Endodermal cell (in vitro differentiated cells): Measurements from ENCODE around the gene RAPH1. TPM values are rescaled to one million over a fixed set of nuclear protein-coding genes. Genes with fewer than 3 reads are reported as not detected.
A peak's percentile ranks its signal among the peaks of the same experiment; 100 is the strongest.

ENCODE experiments used
- DNase-seq: peaks from one replicate; pipeline ENCODE4 v3.0.0-alpha.2; 2017
- H3K27ac ChIP-seq: 2 replicates; pipeline ENCODE4 v1.5.1; 2013; ENCODE audit warnings: mild to moderate bottlenecking, low read depth, low read length, moderate library complexity
- H3K27me3 ChIP-seq: 2 replicates; pipeline ENCODE4 v1.6.1; 2013; ENCODE audit warnings: mild to moderate bottlenecking, low read length, moderate library complexity; ENCODE audit not compliant: insufficient read depth, control insufficient read depth, poor library complexity, severe bottlenecking
- H3K36me3 ChIP-seq: 2 replicates; pipeline ENCODE4 v1.7.0; 2013; ENCODE audit warnings: mild to moderate bottlenecking, low read length, moderate library complexity; ENCODE audit not compliant: control insufficient read depth, insufficient read depth
- H3K4me1 ChIP-seq: one replicate; pipeline ENCODE4 v1.7.0; 2013; ENCODE audit warnings: low read length; ENCODE audit not compliant: control insufficient read depth, insufficient read depth
- H3K4me3 ChIP-seq: 2 replicates; pipeline ENCODE4 v1.5.1; 2013; ENCODE audit warnings: mild to moderate bottlenecking, low read length, moderate library complexity
- H3K9ac ChIP-seq: 2 replicates; pipeline ENCODE4 v1.6.1; 2013; ENCODE audit warnings: mild to moderate bottlenecking, low read length, moderate library complexity; ENCODE audit not compliant: poor library complexity, severe bottlenecking; ENCODE audit errors: extremely low read depth
- H3K9me3 ChIP-seq: 2 replicates; pipeline ENCODE4 v1.6.1; 2013; ENCODE audit warnings: mild to moderate bottlenecking, low read length, moderate library complexity; ENCODE audit not compliant: control insufficient read depth
- H3K27ac Mint-ChIP-seq: 2 replicates; pipeline ENCODE4 v1.8.0; 2020; ENCODE audit warnings: mixed read lengths
- H3K27me3 Mint-ChIP-seq: 2 replicates; pipeline ENCODE4 v1.8.0; 2021; ENCODE audit warnings: mild to moderate bottlenecking, mixed read lengths; ENCODE audit not compliant: insufficient read depth
- H3K36me3 Mint-ChIP-seq: 2 replicates; pipeline ENCODE4 v1.8.0; 2020; ENCODE audit warnings: low read depth, mixed read lengths
- H3K4me1 Mint-ChIP-seq: 2 replicates; pipeline ENCODE4 v1.8.0; 2020; ENCODE audit warnings: mixed read lengths
- H3K4me3 Mint-ChIP-seq: 2 replicates; pipeline ENCODE4 v1.8.0; 2020; ENCODE audit warnings: mild to moderate bottlenecking, moderate library complexity, mixed read lengths
- H3K9me3 Mint-ChIP-seq: 2 replicates; pipeline ENCODE4 v1.8.0; 2020; ENCODE audit warnings: mild to moderate bottlenecking, mixed read lengths
- WGBS, 2 experiments: methylation state at CpG; one replicate each; pipeline versions ENCODE4 v1.1.5 to v1.1.7; 2013; ENCODE audit warnings: missing lambda C conversion rate in 2 of 2, mixed read lengths in 1 of 2; ENCODE audit not compliant: insufficient coverage in 1 of 2, insufficient read length in 1 of 2; 5-methylcytosine and 5-hydroxymethylcytosine counted together
- total RNA-seq, 2 donors: library from RNA; stranded (reverse); fragmentation: NEBNext Ultra II Directional in 1 of 2; extraction: Animal tissue kit (Norgen Biotek cat#: 25700) in 1 of 2; gene quantifications; 2 replicates in 1 of 2; 3 replicates in 1 of 2; pipeline ENCODE4 v1.2.1, GENCODE V29; 2021
- TF ChIP-seq, protein P1 (sequence below): fragments of 200-600 bp; sonication (generic); conservative IDR thresholded peaks from 2 replicates; pipeline ENCODE4 v1.5.0; 2021; ENCODE audit warnings: antibody characterized with exemption, mild to moderate bottlenecking

RAPH1 gene
- total RNA-seq, 2 donors from 2014 or later, result 23.5 to 24.6 TPM

DNA sequence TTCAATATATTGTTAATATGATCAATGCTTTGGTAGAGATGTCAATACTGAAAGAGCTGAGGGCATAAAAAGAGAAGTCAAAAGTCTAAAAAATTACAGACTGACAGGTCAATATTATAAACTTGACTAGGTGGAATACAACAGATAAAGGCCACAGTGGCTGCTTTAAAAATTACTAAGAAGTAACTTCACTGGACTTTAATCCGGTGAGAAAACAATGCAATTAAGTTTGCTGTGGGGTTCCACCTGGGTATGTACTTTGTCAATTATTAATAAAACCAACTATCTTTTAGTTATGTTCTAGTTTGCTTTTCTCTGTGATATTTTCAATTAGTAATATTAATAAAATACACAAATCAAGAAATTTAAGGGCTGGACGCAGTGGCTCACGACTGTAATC, 44.7 kb downstream of the RAPH1 start:
- no peaks in the 10 kb centered on the region for H3K4me1 Mint-ChIP-seq
- Histone ChIP-seq H3K9me3 (no peaks in the 10 kb centered on the region), H3K9ac (no peak overlapping the region), H3K27me3 (no peaks in the 10 kb centered on the region), H3K4me1 (no peaks in the 10 kb centered on the region), H3K4me3 (no peak overlapping the region), H3K36me3 (peaks cover 46% of the 10 kb centered on the region), H3K27ac (no peak overlapping the region)
- peaks cover 42% of the 10 kb centered on the region for H3K36me3 Mint-ChIP-seq
- TF ChIP-seq, protein P1, sequence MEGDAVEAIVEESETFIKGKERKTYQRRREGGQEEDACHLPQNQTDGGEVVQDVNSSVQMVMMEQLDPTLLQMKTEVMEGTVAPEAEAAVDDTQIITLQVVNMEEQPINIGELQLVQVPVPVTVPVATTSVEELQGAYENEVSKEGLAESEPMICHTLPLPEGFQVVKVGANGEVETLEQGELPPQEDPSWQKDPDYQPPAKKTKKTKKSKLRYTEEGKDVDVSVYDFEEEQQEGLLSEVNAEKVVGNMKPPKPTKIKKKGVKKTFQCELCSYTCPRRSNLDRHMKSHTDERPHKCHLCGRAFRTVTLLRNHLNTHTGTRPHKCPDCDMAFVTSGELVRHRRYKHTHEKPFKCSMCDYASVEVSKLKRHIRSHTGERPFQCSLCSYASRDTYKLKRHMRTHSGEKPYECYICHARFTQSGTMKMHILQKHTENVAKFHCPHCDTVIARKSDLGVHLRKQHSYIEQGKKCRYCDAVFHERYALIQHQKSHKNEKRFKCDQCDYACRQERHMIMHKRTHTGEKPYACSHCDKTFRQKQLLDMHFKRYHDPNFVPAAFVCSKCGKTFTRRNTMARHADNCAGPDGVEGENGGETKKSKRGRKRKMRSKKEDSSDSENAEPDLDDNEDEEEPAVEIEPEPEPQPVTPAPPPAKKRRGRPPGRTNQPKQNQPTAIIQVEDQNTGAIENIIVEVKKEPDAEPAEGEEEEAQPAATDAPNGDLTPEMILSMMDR, result no peak
- H3K9me3 Mint-ChIP-seq, result no peaks in the 10 kb centered on the region
- DNase-seq, result no peak
- no peaks in the 10 kb centered on the region for H3K27me3 Mint-ChIP-seq
- H3K4me3 Mint-ChIP-seq, result no peak overlapping the region
- no peak overlapping the region for H3K27ac Mint-ChIP-seq
- 87% methylated on average over 3 of the region's 3 CpGs; no CpG with 5 or more reads in 1 of the 2 experiments for WGBS, 2 experiments

- H3K27ac Mint-ChIP-seq, result no peak overlapping the region
- H3K4me1 Mint-ChIP-seq, result peaks cover 2% of the 10 kb centered on the region
- H3K27me3 ChIP-seq, result no peaks in the 10 kb centered on the region
- no peak overlapping the region for H3K9ac ChIP-seq
- WGBS, 2 experiments, result 92 to 96% methylated on average over 3 to 6 of the region's 6 CpGs
- H3K4me1 ChIP-seq, result no peaks in the 10 kb centered on the region
- TF ChIP-seq, protein P1, result no peak
- no peaks in the 10 kb centered on the region for H3K27me3 Mint-ChIP-seq
- peaks cover 37% of the 10 kb centered on the region for H3K36me3 Mint-ChIP-seq
- no peak overlapping the region for H3K4me3 ChIP-seq
- peaks cover 42% of the 10 kb centered on the region for H3K36me3 ChIP-seq
- H3K27ac ChIP-seq, result no peak overlapping the region
- no peaks in the 10 kb centered on the region for H3K9me3 Mint-ChIP-seq
- H3K9me3 ChIP-seq, result no peaks in the 10 kb centered on the region
- H3K4me3 Mint-ChIP-seq, result no peak overlapping the region
- no peak for DNase-seq
These were observed 45.6 kb downstream of the RAPH1 start for GRCh38 chr2:203489531-203489930.

- no peaks in the 10 kb centered on the region for H3K9me3 Mint-ChIP-seq
- H3K4me1 Mint-ChIP-seq, result peaks cover 5% of the 10 kb centered on the region
- TF ChIP-seq, protein P1, result peak; percentile 82
- H3K27ac Mint-ChIP-seq, result peak overlapping the region; percentile 72
- H3K27me3 Mint-ChIP-seq, result no peaks in the 10 kb centered on the region
- Histone ChIP-seq H3K4me3 (no peak overlapping the region), H3K27ac (peak overlapping the region; percentile 10), H3K9me3 (no peaks in the 10 kb centered on the region), H3K9ac (no peak overlapping the region), H3K36me3 (peaks cover 18% of the 10 kb centered on the region), H3K27me3 (no peaks in the 10 kb centered on the region), H3K4me1 (no peaks in the 10 kb centered on the region)
- DNase-seq, result peak; percentile 70
- 80 to 84% methylated on average over 7 to 8 of the region's 8 CpGs for WGBS, 2 experiments
- H3K36me3 Mint-ChIP-seq, result peaks cover 13% of the 10 kb centered on the region
- H3K4me3 Mint-ChIP-seq, result no peak overlapping the region
These were observed 50.6 kb downstream of the RAPH1 start for GRCh38 chr2:203484266-203485112.
